Measurements from ENCODE around the gene LYPD4.

The LYPD4 gene, protein sequence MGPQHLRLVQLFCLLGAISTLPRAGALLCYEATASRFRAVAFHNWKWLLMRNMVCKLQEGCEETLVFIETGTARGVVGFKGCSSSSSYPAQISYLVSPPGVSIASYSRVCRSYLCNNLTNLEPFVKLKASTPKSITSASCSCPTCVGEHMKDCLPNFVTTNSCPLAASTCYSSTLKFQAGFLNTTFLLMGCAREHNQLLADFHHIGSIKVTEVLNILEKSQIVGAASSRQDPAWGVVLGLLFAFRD

DNA sequence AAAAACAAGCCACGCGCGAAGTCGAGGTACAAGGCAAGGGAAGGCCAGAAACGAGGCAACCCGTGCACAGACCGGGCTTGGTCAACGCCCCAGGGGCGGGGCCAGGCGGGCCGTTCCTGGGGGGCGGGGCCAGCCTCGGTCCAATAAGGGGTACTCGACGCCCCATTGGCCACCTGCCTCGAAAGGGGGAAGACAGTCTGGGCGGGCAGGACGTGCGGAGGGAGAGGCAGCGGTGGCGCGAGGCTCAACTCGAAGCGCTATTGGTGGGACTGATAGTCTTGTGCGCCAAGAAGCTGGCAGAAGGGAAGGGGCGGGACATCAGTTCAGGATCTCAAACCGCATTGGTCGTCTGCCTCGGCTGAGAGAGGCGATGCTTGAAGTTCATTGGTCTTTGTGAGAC, at the start of gene LYPD4:
Gene LYPD4 (minus strand): TSS at position 83 of the 400 bp plus-strand sequence. CDS start 5,398 bp downstream, outside the sequence.
- peaks cover 9% of the 10 kb centered on the region for H3K27me3 ChIP-seq (ENCODE audit: insufficient read depth, low read length)
- no peak within 1 kb of the TSS for H3K4me3 ChIP-seq (ENCODE audit: low read length)
- H3K9me3 ChIP-seq (ENCODE audit: low read length), result no peaks in the 10 kb centered on the region
- no peaks in the 10 kb centered on the region for H3K36me3 ChIP-seq (ENCODE audit: insufficient read depth, low read length)
- H3K4me1 ChIP-seq (ENCODE audit: insufficient read depth, low read length), result no peaks in the 10 kb centered on the region
- no peak within 1 kb of the TSS for H2AFZ ChIP-seq (ENCODE audit: low read depth, low read length)

DNA sequence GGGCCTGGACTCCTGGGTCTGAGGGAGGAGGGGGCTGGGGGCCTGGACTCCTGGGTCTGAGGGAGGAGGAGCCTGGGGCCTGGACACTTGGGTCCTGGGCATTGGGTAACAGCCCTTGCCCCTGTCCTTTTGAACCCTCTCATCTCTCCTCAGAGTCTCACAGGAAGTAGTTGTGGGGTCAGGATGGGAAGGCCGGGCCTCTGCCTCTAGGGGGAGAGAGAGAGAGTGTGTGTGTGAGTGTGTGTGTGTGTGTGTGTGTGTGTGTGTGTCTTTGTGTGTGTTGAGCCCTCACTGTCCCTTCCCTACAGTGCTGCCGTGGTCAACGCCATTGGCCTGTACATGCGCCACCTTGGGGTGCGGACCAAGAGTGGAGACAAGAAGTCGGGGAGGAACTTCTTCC, 49.4 kb upstream of the LYPD4 start:
- Histone ChIP-seq H3K36me3 (ENCODE audit: insufficient read depth, low read length) (peaks cover 20% of the 10 kb centered on the region), H3K4me3 (ENCODE audit: low read length) (no peak overlapping the region), H3K27me3 (ENCODE audit: insufficient read depth, low read length) (no peaks in the 10 kb centered on the region), H3K9me3 (ENCODE audit: low read length) (no peaks in the 10 kb centered on the region), H3K4me1 (ENCODE audit: insufficient read depth, low read length) (no peaks in the 10 kb centered on the region), H2AFZ (ENCODE audit: low read depth, low read length) (no peak overlapping the region)

DNA sequence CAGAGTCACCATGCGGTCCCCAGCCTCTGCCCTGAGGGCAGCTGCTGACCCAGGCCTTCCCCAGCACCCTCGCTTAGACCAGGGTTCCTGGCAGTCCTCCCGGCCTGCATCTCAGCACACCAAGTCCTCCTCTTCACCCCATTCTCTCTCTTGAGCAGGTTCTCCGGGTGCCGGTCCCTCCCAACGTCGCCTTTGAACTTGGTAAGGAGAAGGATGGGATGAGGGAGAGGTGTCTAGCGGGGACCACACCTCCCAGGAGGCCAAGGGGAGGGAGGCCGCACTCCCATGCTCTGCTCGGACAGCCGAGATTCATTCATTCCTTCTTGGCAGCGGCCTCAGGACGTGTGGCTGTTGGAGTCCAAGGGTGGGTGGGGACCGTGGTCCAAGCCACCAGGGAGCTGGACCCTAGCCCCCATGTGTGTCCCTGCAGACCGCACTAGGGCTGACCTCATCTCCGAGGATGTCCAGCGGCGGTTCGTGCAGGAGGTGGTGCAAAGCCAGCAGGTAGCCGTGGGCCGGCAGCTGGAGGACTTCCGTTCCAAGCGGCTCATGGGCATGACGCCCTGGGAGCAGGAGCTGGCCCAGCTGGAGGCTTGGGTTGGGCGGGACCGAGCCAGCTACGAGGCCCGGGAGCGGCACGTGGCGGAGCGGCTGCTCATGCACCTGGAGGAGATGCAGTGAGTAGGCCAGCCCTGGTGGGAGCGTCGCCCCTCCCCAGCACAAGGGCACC, 47.9 kb upstream of the LYPD4 start:
- Histone ChIP-seq H3K27me3 (ENCODE audit: insufficient read depth, low read length) (no peaks in the 10 kb centered on the region), H3K9me3 (ENCODE audit: low read length) (no peaks in the 10 kb centered on the region), H2AFZ (ENCODE audit: low read depth, low read length) (no peak overlapping the region), H3K4me1 (ENCODE audit: insufficient read depth, low read length) (no peaks in the 10 kb centered on the region), H3K4me3 (ENCODE audit: low read length) (no peak overlapping the region), H3K36me3 (ENCODE audit: insufficient read depth, low read length) (peaks cover 13% of the 10 kb centered on the region)

DNA sequence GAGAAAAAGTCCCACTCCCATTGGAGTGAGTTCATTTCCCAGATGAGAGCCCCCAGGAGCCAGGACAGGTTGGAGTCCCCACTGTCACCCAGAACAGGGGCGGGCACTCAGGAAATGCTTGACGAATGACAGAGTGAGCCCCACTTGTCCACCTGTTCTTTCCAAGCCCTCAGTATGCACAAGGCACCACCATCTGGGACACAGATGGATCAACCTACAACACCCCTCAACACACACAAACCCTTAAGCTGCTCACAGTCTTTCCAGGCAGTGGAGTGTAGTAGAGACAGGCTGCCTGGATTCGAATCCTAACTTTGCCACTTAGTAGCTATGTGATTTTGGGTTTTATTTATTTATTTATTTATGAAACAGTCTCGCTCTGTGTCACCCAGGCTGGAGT, 46.5 kb upstream of the LYPD4 start:
- Histone ChIP-seq H3K9me3 (ENCODE audit: low read length) (no peaks in the 10 kb centered on the region), H3K27me3 (ENCODE audit: insufficient read depth, low read length) (no peaks in the 10 kb centered on the region), H2AFZ (ENCODE audit: low read depth, low read length) (no peak overlapping the region), H3K36me3 (ENCODE audit: insufficient read depth, low read length) (peaks cover 13% of the 10 kb centered on the region), H3K4me3 (ENCODE audit: low read length) (no peak overlapping the region), H3K4me1 (ENCODE audit: insufficient read depth, low read length) (no peaks in the 10 kb centered on the region)

DNA sequence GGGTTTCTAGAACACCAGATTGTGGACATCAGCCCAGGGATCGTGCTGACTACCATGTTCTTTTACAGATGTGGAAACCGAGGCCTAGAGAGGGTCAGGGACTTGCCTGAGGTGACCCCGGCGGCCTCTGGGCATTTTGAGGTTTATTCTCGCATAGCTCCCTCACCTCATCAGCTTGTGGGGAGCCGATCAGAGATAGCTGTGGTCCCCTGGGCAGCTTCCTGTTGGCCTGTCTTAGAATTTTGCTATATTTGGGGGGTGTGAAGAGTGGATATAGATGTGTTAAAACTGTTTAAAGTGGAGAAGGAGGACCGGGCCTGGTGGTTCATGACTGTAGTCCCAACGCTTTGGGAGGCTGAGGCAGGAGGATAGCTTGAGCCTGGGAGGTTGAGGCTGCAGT, 45.4 kb upstream of the LYPD4 start:
- Histone ChIP-seq H3K4me3 (ENCODE audit: low read length) (no peak overlapping the region), H3K27me3 (ENCODE audit: insufficient read depth, low read length) (no peaks in the 10 kb centered on the region), H3K36me3 (ENCODE audit: insufficient read depth, low read length) (peaks cover 10% of the 10 kb centered on the region), H2AFZ (ENCODE audit: low read depth, low read length) (no peak overlapping the region), H3K9me3 (ENCODE audit: low read length) (no peaks in the 10 kb centered on the region), H3K4me1 (ENCODE audit: insufficient read depth, low read length) (no peaks in the 10 kb centered on the region)

DNA sequence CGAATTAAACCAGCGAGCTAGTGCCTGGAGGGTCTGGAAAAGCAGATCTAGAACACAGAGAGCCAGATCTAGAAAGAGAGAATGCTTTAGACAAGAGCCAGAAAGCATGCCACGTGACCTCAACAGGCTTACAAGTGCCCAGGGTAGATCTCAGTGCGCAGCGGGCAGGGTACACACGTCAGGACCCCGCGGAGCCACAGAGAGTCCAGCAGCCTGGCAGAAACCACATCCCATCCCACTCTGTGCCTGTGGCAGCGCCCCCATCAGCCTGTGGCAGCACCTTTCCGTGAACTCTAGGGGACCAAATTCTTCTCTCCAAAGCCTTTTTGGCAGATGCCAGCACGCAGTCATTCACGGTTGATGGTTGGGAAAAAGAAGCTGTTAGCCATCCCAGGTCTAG, 44.4 kb upstream of the LYPD4 start:
- H3K4me1 ChIP-seq (ENCODE audit: insufficient read depth, low read length), result no peaks in the 10 kb centered on the region
- peaks cover 10% of the 10 kb centered on the region for H3K36me3 ChIP-seq (ENCODE audit: insufficient read depth, low read length)
- H2AFZ ChIP-seq (ENCODE audit: low read depth, low read length), result no peak overlapping the region
- H3K4me3 ChIP-seq (ENCODE audit: low read length), result no peak overlapping the region
- H3K9me3 ChIP-seq (ENCODE audit: low read length), result no peaks in the 10 kb centered on the region
- H3K27me3 ChIP-seq (ENCODE audit: insufficient read depth, low read length), result no peaks in the 10 kb centered on the region

DNA sequence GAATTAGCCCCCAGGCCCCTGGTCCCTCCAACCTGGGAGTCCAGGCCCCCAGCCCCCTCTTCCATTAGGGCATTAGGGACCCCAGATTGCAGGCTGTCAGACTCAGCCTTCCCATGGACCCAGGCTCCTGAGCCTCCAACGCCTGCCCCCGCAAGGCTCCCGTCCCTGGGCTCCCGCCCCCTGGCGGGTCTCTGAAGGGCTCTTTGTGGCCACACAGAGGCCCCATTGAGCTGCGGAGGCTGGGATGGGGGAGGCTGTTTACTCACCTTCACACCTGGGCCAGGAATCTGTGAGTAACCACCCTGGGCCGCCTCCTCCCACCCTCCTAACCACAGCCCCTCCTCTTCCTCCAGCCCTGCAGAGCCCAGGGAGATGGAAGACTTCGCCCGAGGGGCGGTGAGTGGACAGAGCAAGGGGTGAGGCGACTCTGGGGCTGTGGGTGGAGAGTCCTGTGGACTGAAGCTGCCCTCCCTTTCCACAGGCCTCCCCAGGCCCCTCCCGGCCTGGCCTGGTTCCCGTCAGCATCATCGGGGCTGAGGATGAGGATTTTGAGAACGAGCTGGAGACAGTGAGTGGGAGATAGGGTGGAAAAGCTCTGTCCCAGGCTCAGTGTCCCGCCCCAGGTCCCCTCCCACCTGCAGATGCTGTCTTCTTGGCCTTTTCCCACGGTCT, 43.4 kb upstream of the LYPD4 start:
- no peak overlapping the region for H3K4me3 ChIP-seq (ENCODE audit: low read length)
- H3K9me3 ChIP-seq (ENCODE audit: low read length), result no peaks in the 10 kb centered on the region
- peaks cover 6% of the 10 kb centered on the region for H3K4me1 ChIP-seq (ENCODE audit: insufficient read depth, low read length)
- H2AFZ ChIP-seq (ENCODE audit: low read depth, low read length), result no peak overlapping the region
- peaks cover 5% of the 10 kb centered on the region for H3K27me3 ChIP-seq (ENCODE audit: insufficient read depth, low read length)
- H3K36me3 ChIP-seq (ENCODE audit: insufficient read depth, low read length), result peaks cover 10% of the 10 kb centered on the region

DNA sequence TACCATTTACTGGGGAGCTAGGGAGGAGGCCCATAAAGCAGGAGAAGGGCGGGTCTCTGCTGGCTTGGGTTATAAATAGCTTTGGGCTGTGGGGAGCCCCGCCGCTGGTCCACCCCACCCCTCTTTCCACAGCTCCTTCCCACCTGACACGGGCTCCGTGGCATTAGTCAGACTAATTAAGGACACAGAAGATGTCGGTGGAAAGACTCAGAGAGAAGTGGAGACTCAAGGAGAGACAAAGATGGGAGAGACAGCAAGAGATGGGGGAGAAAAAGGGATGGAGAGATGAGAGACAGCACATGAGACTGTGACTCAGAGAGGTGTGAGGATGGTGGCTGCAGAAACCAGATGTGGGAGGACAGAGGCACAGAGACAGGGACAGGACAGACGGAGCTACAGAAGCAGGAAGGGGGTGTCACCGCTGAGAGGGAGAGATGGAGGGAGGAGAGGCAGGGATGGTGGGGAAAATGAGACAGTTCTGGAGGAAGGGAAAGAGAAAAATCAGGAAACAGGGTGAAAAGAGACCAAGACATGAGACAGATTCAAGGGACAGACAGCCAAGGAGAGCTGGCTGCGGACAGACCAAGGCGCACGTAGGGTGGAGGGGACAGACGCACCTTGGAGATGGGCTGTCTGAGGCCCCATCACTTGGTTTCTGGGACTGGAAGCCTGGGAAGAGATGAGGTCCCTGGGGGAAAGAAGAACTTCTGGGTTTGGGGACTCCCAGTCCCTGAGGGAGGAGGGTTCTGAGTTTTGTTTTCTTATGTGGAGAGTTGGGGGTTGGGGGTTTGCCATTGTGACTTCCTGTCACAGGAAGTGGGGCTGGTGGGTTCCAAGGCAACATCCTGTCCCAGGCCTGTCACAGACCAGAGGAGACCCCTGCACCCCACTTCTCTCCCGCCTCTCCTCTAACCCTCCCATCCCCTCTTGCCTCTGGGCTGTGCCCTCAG, 42.6 kb upstream of the LYPD4 start:
- H3K36me3 ChIP-seq (ENCODE audit: insufficient read depth, low read length), result peaks cover 10% of the 10 kb centered on the region
- peaks cover 13% of the 10 kb centered on the region for H3K27me3 ChIP-seq (ENCODE audit: insufficient read depth, low read length)
- peaks cover 6% of the 10 kb centered on the region for H3K4me1 ChIP-seq (ENCODE audit: insufficient read depth, low read length)
- H3K4me3 ChIP-seq (ENCODE audit: low read length), result no peak overlapping the region
- H3K9me3 ChIP-seq (ENCODE audit: low read length), result no peaks in the 10 kb centered on the region
- H2AFZ ChIP-seq (ENCODE audit: low read depth, low read length), result no peak overlapping the region

DNA sequence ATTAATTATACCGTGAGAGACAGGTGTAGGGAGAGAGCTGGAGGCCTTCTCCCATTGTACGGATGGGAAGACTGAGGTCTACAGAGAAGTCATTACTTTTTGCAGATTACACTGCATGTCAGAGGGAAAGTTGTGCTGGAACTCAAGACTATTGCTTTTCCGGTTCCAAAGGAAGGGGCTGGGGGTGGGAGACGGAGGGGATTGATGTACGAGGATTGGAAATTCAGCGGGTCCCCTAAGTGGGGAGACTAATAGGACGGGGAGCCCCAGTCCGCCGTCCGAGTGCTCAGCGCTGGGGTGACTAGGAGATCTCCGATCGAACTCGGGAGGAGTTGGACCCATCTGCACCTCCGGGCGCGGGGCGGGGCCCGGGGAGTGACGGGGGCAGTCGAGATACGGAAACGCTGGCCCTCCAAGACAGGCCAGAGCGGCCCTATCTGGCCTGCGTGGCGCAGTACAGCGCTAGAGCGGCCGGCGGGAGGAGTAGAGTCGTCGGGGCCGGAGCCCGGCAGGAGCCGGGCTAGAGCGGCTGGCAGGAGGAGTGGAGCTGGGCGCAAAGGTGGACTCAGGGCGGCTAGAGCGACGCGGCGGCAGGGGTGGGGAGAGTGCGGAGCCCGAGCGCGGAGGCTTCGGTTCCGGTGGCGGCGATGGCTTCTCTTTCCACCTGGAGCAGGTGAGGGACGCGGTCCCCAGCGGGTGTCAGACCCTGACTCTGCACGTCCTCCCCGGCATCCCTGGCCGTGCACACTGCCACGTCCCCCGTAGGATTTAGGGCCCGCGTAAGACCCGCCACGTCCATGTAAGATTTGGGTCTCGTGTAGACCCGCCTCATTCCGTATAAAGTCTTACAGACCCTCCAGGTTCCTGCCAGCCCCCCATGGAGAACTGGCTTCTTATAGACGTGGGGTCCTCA, 39.6 kb upstream of the LYPD4 start:
- Histone ChIP-seq H2AFZ (ENCODE audit: low read depth, low read length) (peak overlapping the region; percentile 86), H3K9me3 (ENCODE audit: low read length) (no peaks in the 10 kb centered on the region), H3K4me1 (ENCODE audit: insufficient read depth, low read length) (peaks cover 6% of the 10 kb centered on the region), H3K4me3 (ENCODE audit: low read length) (peak overlapping the region; percentile 73), H3K36me3 (ENCODE audit: insufficient read depth, low read length) (no peaks in the 10 kb centered on the region), H3K27me3 (ENCODE audit: insufficient read depth, low read length) (peaks cover 24% of the 10 kb centered on the region)

DNA sequence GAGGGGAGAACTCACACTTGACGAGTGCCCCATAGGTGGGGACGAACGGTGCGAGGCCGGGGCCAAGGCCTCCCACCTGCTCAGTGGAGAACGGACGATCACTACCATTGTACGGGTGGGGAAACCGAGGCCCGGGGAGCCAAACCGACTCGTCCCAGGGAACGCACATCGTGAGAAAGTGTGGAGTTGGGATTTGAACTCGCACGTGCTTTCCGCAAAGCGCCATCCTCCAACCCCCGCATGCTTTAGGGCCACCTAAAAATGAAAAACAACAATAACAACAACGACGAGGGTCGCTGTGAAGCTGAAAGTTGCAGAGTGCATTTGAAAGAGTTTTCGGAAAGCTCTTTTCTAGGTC, 39.0 kb upstream of the LYPD4 start:
- no peaks in the 10 kb centered on the region for H3K9me3 ChIP-seq (ENCODE audit: low read length)
- peak overlapping the region; percentile 86 for H2AFZ ChIP-seq (ENCODE audit: low read depth, low read length)
- peaks cover 6% of the 10 kb centered on the region for H3K4me1 ChIP-seq (ENCODE audit: insufficient read depth, low read length)
- peak overlapping the region; percentile 73 for H3K4me3 ChIP-seq (ENCODE audit: low read length)
- no peaks in the 10 kb centered on the region for H3K36me3 ChIP-seq (ENCODE audit: insufficient read depth, low read length)
- peaks cover 24% of the 10 kb centered on the region for H3K27me3 ChIP-seq (ENCODE audit: insufficient read depth, low read length)

DNA sequence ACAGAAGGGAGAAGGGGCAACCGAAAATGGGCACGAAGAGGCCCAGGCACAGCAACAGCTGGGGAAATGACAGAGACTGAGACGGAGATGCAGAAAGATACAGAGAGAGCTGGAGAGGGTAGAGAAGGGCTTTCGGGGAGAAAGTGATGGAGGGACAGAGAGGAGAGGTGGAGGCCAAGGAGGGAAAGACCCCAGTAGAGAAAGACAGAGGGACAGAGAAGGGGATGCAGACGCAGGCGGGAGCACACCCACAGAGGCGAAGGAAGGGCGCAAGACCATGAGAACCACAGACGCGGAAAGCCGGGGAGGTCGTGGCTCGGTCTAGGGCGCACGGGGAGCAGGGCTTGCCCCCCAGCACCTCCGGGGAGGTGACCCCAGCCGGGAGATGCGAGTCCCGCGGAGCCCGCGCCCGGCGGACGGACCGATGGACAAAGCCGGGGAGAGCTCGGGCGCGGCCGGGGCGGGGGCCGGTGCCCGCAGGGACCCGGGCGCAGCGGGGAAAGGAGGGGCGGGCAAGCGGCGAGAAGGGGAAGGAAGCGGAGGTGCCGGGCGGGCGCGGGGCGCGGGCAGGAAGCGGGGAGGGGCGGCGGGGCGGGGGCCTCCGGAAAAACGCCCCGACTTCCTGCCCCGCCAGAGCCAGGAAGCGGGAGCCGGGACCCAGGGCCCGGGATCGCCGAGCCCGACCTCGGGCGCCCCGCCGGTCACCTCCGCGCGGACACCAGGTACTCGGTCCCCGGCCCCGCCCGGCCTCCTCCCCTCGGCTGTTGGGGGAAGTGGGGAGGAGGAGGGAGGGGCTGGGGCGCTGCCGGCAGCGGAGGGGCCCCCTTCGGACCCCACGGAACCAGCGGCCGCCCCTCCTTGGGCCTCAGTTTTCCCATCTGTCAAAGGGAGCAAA, 38.3 kb upstream of the LYPD4 start, which contains the start of gene ARHGEF1:
Gene ARHGEF1 (plus strand): TSS at position 617 of the 895 bp plus-strand sequence. CDS start 4,899 bp downstream, outside the sequence.
- Histone ChIP-seq H3K9me3 (ENCODE audit: low read length) (no peaks in the 10 kb centered on the region), H3K4me3 (ENCODE audit: low read length) (peak within 1 kb of the TSS; percentile 73), H3K36me3 (ENCODE audit: insufficient read depth, low read length) (no peaks in the 10 kb centered on the region), H3K27me3 (ENCODE audit: insufficient read depth, low read length) (peaks cover 24% of the 10 kb centered on the region), H2AFZ (ENCODE audit: low read depth, low read length) (peak within 1 kb of the TSS; percentile 86), H3K4me1 (ENCODE audit: insufficient read depth, low read length) (peaks cover 6% of the 10 kb centered on the region)

All from neuron (in vitro differentiated cells).